K562 (cell line): ENCODE data around the gene GINS2. TPM values are rescaled to one million over a fixed set of nuclear protein-coding genes. Genes with fewer than 3 reads are reported as not detected.

ENCODE experiments used
- CTCF ChIP-seq, 3 experiments: IDR thresholded peaks in 2 of 3; conservative IDR thresholded peaks in 1 of 3; 2 replicates each; pipeline ENCODE4 v1.5.1; 2011 to 2012; ENCODE audit warnings: low read length in 3 of 3, mild to moderate bottlenecking in 3 of 3, control low read depth in 2 of 3, improper control_type of control experiment in 1 of 3, inconsistent platforms in 1 of 3, low read depth in 1 of 3, mixed read lengths in 1 of 3, moderate library complexity in 1 of 3; ENCODE audit not compliant: insufficient read depth in 2 of 3
- E2F4 ChIP-seq: sonication (generic); formaldehyde crosslinking; IDR thresholded peaks from 2 replicates; pipeline ENCODE4 v1.8.0; 2022; ENCODE audit warnings: mild to moderate bottlenecking, low read depth, missing genetic modification reagents
- ELK3 ChIP-seq: fragments of 450-650 bp; formaldehyde crosslinking; IDR thresholded peaks from 2 replicates; pipeline ENCODE4 v1.4.0; 2020; ENCODE audit warnings: mild to moderate bottlenecking
- MECOM ChIP-seq: fragments of 250-450 bp; sonication (Bioruptor Pico); IDR thresholded peaks from 2 replicates; pipeline ENCODE4 v1.8.0; 2022; ENCODE audit warnings: inconsistent platforms
- MTA3 ChIP-seq: fragments of 450-650 bp; formaldehyde crosslinking; IDR thresholded peaks from 2 replicates; pipeline ENCODE4 v1.6.1; 2017; ENCODE audit warnings: mild to moderate bottlenecking, borderline replicate concordance
- RAD21 ChIP-seq, 2 experiments: fragments of 250-450 bp in 1 of 2; fragments of 450-650 bp in 1 of 2; sonication (Bioruptor Pico) in 1 of 2; formaldehyde crosslinking in 1 of 2; IDR thresholded peaks in 1 of 2; conservative IDR thresholded peaks in 1 of 2; 2 replicates each; pipeline versions ENCODE4 v1.4.0 to v1.8.0; 2020 to 2022; ENCODE audit warnings: mild to moderate bottlenecking in 2 of 2, moderate library complexity in 1 of 2
- RAD51 ChIP-seq: fragments of 450-650 bp; IDR thresholded peaks from 2 replicates; pipeline ENCODE4 v1.7.1; 2016; ENCODE audit warnings: low read depth, mild to moderate bottlenecking, borderline replicate concordance
- REST ChIP-seq, 2 experiments: fragments of 450-650 bp; formaldehyde crosslinking in 1 of 2; IDR thresholded peaks; 2 replicates each; pipeline versions ENCODE4 v1.4.0 to v1.6.1; 2014 to 2020; ENCODE audit warnings: mild to moderate bottlenecking in 2 of 2, borderline replicate concordance in 1 of 2, low read depth in 1 of 2
- TFAP4 ChIP-seq: sonication (generic); formaldehyde crosslinking; IDR thresholded peaks from 2 replicates; pipeline ENCODE4 v1.8.0; 2022; ENCODE audit warnings: missing genetic modification reagents, mild to moderate bottlenecking, moderate library complexity, borderline replicate concordance
- TFE3 ChIP-seq: fragments of 450-650 bp; formaldehyde crosslinking; IDR thresholded peaks from 2 replicates; pipeline ENCODE4 v1.4.0; 2020; ENCODE audit warnings: mild to moderate bottlenecking, mixed read lengths
- XRCC5 ChIP-seq: fragments of 200-400 bp; formaldehyde crosslinking; IDR thresholded peaks from 2 replicates; pipeline ENCODE4 v1.6.1; 2017; ENCODE audit warnings: low read depth, mild to moderate bottlenecking, low read length
- polyA plus RNA-seq, 8 experiments: library from polyadenylated mRNA; depleted of rRNA in 4 of 8; stranded (reverse) in 5 of 8; unstranded in 3 of 8; fragments of >200 nt; fragmentation: Nextera tagmentation in 2 of 8; fragmentation: Illumina TruSeq in 1 of 8; extraction: Ambion mirVana in 2 of 8; extraction: Trizol in 1 of 8; gene quantifications; 2 replicates each; pipeline versions ENCODE4 v1.2.1 to v1.2.3, GENCODE V29; 2011 to 2014; ENCODE audit warnings: inconsistent platforms in 1 of 8, missing spikeins in 1 of 8
- total RNA-seq, 7 experiments: library from RNA; depleted of rRNA in 6 of 7; stranded (reverse); fragments of >200 nt in 6 of 7; fragmentation: Illumina TruSeq in 2 of 7; extraction: Trizol in 2 of 7; gene quantifications; 2 replicates each; pipeline versions ENCODE4 v1.2.1 to v1.2.3, GENCODE V29; 2011 to 2021; ENCODE audit warnings: low replicate concordance in 1 of 7

GINS2 gene
- total and polyA plus RNA-seq, 9 of the 15 experiments (the other 6 are each of a cell fraction or from before 2014, with no cell fraction given), result 40.4 to 76.2 (median 44.6) TPM

GRCh38 chr16:85718682-85719081, 29.9 kb upstream of the GINS2 start (continued):
- TF ChIP-seq REST (IDR thresholded peaks at IDR 0.05; ENCODE audit: borderline replicate concordance) (peak; percentile 20; the same call in 1 of the 2 replicates), REST (CRISPR knock-in tag; IDR thresholded peaks at IDR 0.05; ENCODE audit: low read depth) (no peak), MECOM (CRISPR knock-in tag) (no peak), MTA3 (0 out of 2 replicates have a peak, but pooled peaks have one; percentile 35), E2F4 (CRISPR knock-in tag) (no peak), RAD21 (CRISPR knock-in tag; conservative IDR thresholded peaks at IDR 0.05 in 1 of 2, IDR thresholded peaks at IDR 0.05 in 1 of 2) (peak; percentile 36 to 64; a peak in 3 of 4 replicates), TFE3 (peak; percentile 96), TFAP4 (CRISPR knock-in tag) (peak; percentile 44; the same call in 1 of the 2 replicates), RAD51 (peak; percentile 59), CTCF (IDR thresholded peaks at IDR 0.05 in 2 of 3, conservative IDR thresholded peaks at IDR 0.05 in 1 of 3; ENCODE audit: insufficient read depth in 2 of 3, low read depth in 1 of 3, low read length in 3 of 3) (peak; percentile 75 to 90 (median 86)), XRCC5 (peak; percentile 41; the same call in 1 of the 2 replicates), ELK3 (no peak)
